T-cell (primary cell): ENCODE data around the gene SPSB4. TPM values are rescaled to one million over a fixed set of nuclear protein-coding genes. Genes with fewer than 3 reads are reported as not detected.

ENCODE experiments used
- ATAC-seq, 4 experiments: fragments of 200-7000 bp in 3 of 4; fragments of 150-1000 bp in 1 of 4; cut with Tn5 transposase; replicated peaks in 1 of 4; 1 replicate in 3 of 4; 2 replicates in 1 of 4; pipeline ENCODE4 v1.10.0; 2021; ENCODE audit warnings: moderate library complexity in 3 of 4, mild to moderate bottlenecking in 2 of 4, moderate number of reproducible peaks in 1 of 4
- CTCF ChIA-PET, 2 donors: fragments of 300-600 bp; sonication (Branson Sonifier 250); formaldehyde crosslinking; loops; one replicate each; lab custom pipeline; 2022; ENCODE audit warnings: antibody characterized with exemption in 2 of 2; lab: Charles Lee
- POLR2A ChIA-PET, 2 donors: fragments of 300-600 bp; sonication (Branson Sonifier 250); formaldehyde crosslinking; loops; one replicate each; lab custom pipeline; 2022; ENCODE audit warnings: antibody characterized with exemption in 2 of 2; lab: Charles Lee
- DNase-seq, 35 experiments: peaks; one replicate each; pipeline versions ENCODE4 v3.0.0 to v3.0.0-alpha.2; 2013 to 2023
- H3K27ac ChIP-seq: one replicate; pipeline ENCODE4 v1.5.1; 2013; ENCODE audit warnings: low read length
- H3K27me3 ChIP-seq, 2 experiments: replicated peaks in 1 of 2; 1 replicate in 1 of 2; 2 replicates in 1 of 2; pipeline versions ENCODE4 v1.6.1 to v1.7.0; 2013; ENCODE audit warnings: low read length in 1 of 2, mixed read lengths in 1 of 2; ENCODE audit not compliant: control insufficient read depth in 2 of 2, insufficient read depth in 2 of 2; ENCODE audit errors: extremely low read depth in 1 of 2
- H3K36me3 ChIP-seq, 2 donors: 1 replicate in 1 of 2; 2 replicates in 1 of 2; pipeline versions ENCODE4 v1.6.1 to v1.7.0; 2013; ENCODE audit warnings: low read length in 1 of 2; ENCODE audit not compliant: control insufficient read depth in 2 of 2, insufficient read depth in 1 of 2; ENCODE audit errors: extremely low read depth in 1 of 2
- H3K4me1 ChIP-seq, 2 experiments: 1 replicate in 1 of 2; 2 replicates in 1 of 2; pipeline versions ENCODE4 v1.6.1 to v1.7.0; 2013; ENCODE audit warnings: low read length in 2 of 2, mixed read lengths in 1 of 2; ENCODE audit not compliant: insufficient read depth in 2 of 2, control insufficient read depth in 1 of 2; ENCODE audit errors: extremely low read depth in 1 of 2
- H3K4me3 ChIP-seq, 2 donors: 1 replicate in 1 of 2; 2 replicates in 1 of 2; pipeline versions ENCODE4 v1.5.1 to v1.7.0; 2013; ENCODE audit warnings: mild to moderate bottlenecking in 2 of 2, low read length in 1 of 2, moderate library complexity in 1 of 2; ENCODE audit not compliant: control insufficient read depth in 1 of 2; ENCODE audit errors: extremely low read depth in 1 of 2
- H3K9me3 ChIP-seq: 2 replicates; pipeline ENCODE4 v1.7.0; 2013
- H3K27ac Mint-ChIP-seq, 2 donors: one replicate each; pipeline ENCODE4 v1.8.0; 2020 to 2021; ENCODE audit warnings: mild to moderate bottlenecking in 2 of 2, mixed read lengths in 2 of 2
- H3K27me3 Mint-ChIP-seq, 2 donors: one replicate each; pipeline ENCODE4 v1.8.0; 2021 to 2022; ENCODE audit warnings: mixed read lengths in 2 of 2
- H3K36me3 Mint-ChIP-seq: one replicate; pipeline ENCODE4 v1.8.0; 2021; ENCODE audit warnings: mixed read lengths
- H3K4me1 Mint-ChIP-seq, 3 donors: one replicate each; pipeline ENCODE4 v1.8.0; 2020 to 2022; ENCODE audit warnings: mixed read lengths in 3 of 3, mild to moderate bottlenecking in 1 of 3
- H3K4me3 Mint-ChIP-seq, 3 donors: one replicate each; pipeline ENCODE4 v1.8.0; 2020 to 2022; ENCODE audit warnings: mild to moderate bottlenecking in 3 of 3, mixed read lengths in 3 of 3, moderate library complexity in 3 of 3
- H3K9me3 Mint-ChIP-seq, 3 donors: one replicate each; pipeline ENCODE4 v1.8.0; 2020 to 2022; ENCODE audit warnings: mixed read lengths in 3 of 3
- WGBS: methylation state at CpG from one replicate; pipeline ENCODE4 v1.1.5; 2013; ENCODE audit warnings: missing lambda C conversion rate; ENCODE audit not compliant: insufficient coverage; 5-methylcytosine and 5-hydroxymethylcytosine counted together
- total RNA-seq, 35 experiments: library from RNA in 6 of 35; stranded (reverse) in 6 of 35; fragments of 120-200 nt in 1 of 35; gene quantifications; one replicate each; pipeline versions ENCODE4 v1.2.1 to v1.2.4 and lab custom pipeline; 2013 to 2026

The SPSB4 gene
- total RNA-seq, 5 donors from 2014 or later (not counting 1 experiment from before 2014, with no cell fraction given): not detected

DNA sequence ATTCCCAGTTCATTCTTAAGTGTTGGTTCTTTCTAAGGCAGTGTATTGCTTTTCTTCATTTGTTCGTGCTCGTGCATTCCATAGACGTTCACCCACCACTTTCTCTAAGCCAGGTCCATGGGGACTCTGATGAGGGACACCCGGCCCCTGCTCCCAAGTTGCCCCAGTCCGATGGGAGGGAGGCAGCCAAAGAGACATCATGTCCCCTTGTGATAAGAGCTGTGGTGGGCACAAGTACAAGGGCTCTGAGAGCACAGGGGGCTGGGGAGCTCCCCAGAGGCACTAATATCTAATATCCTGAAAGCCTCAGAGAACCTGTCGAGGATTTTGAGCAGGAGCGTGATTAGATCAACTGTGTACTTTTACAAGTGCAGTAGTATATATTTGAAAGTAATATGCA lies 6.3 kb downstream of the SPSB4 start:
- CTCF ChIA-PET: no interaction called here
- Histone ChIP-seq H3K4me1 (no peaks in the 10 kb centered on the region), H3K36me3 (no peaks in the 10 kb centered on the region), H3K27me3 (peaks cover 3 to 17% of the 10 kb centered on the region in 2 experiments), H3K27ac (no peak overlapping the region), H3K4me3 (no peak overlapping the region), H3K9me3 (no peaks in the 10 kb centered on the region)
- Mint-ChIP-seq H3K9me3 (no peaks in the 10 kb centered on the region), H3K27ac (no peak overlapping the region), H3K4me1 (peaks cover 0 to 1% (median 1%) of the 10 kb centered on the region in 3 donors), H3K4me3 (no peak overlapping the region), H3K27me3 (peaks cover 16 to 23% of the 10 kb centered on the region in 2 donors), H3K36me3 (no peaks in the 10 kb centered on the region)
- POLR2A ChIA-PET: no interaction called here
- no peak for DNase-seq
- no peak for ATAC-seq
- 83% methylated on average over 2 of the region's 7 CpGs for WGBS

DNA sequence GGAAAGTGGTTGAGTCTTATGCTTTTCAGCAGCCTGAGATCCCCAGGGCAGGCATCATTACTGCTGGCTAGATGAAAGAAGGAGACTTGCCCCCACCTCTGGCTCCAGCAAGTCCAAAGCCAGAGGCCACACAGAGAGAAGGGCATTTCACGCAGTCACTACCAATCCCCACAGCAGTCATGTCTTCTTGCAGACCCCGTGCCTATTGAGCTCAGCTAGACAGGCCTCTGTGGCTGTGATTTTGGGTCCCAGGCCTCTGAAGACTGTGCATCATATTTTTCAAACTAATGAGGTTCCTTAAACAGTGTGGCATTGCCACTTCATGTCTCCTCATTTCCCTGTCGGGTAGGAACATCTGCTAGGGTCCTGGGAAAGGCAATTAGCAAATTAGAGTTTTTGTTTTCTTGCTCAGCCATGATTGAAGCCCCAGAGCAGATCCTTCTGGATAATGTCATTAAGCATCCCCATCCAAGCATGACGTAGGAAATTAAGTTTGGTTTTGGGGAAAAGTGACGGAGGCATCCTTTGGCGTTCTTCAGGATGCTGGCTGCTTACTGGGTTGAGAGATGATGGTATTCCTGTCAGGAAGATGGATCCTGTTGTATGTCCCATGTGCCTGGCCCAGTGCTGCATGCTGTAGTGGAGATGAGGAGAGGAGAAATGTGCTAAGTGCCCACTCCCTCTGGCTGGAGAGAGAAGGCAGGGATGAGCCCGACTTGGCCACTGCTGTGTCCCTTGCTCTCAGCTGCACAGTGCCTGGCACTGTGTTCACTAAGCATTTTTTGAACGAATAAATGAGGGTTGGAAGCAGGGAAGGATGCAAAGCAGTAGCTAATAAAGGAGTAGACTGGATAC lies 7.0 kb downstream of the SPSB4 start:
- Mint-ChIP-seq H3K4me3 (no peak overlapping the region), H3K27ac (no peak overlapping the region), H3K4me1 (no peaks in the 10 kb centered on the region), H3K9me3 (no peaks in the 10 kb centered on the region), H3K27me3 (peaks cover 13 to 19% of the 10 kb centered on the region in 2 donors), H3K36me3 (no peaks in the 10 kb centered on the region)
- DNase-seq: no peak
- Histone ChIP-seq H3K4me1 (no peaks in the 10 kb centered on the region), H3K4me3 (no peak overlapping the region), H3K9me3 (no peaks in the 10 kb centered on the region), H3K27ac (no peak overlapping the region), H3K36me3 (no peaks in the 10 kb centered on the region), H3K27me3 (peaks cover 3 to 12% of the 10 kb centered on the region in 2 experiments)
- CTCF ChIA-PET: interaction anchor here in 1 of 2 donors (0.6 kb wide), 1 partner anchor 1443 kb away, joined by 3 read pairs; no protein-coding TSS in a partner anchor
- ATAC-seq: no peak
- POLR2A ChIA-PET: no interaction called here
- 80% methylated on average over 7 of the region's 8 CpGs for WGBS

DNA sequence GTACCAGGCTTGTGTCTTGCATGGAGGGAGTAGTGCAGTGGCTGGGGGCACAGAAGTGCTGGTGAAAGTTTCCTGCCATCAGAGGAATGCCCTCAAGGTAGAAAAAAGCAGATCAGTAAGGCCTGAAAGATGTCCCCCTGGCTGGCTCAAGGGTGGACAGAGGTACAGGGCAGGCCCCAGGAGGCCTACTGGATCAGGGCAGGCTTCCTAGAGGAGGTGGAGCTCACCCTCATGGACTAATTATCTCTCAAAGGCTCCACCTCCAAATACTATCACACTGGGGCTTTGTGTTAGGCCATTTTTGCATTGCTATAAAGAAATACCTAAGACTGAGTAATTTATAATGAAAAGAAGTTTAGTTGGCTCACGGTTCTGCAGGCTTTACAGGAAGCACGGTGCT lies 7.8 kb downstream of the SPSB4 start:
- ATAC-seq: no peak
- DNase-seq: no peak
- Mint-ChIP-seq H3K27me3 (peaks cover 5 to 15% of the 10 kb centered on the region in 2 donors), H3K9me3 (peaks cover 0 to 1% (median under 1%) of the 10 kb centered on the region in 3 donors), H3K4me3 (no peak overlapping the region), H3K4me1 (peaks cover 0 to 2% (median under 1%) of the 10 kb centered on the region in 3 donors), H3K36me3 (no peaks in the 10 kb centered on the region), H3K27ac (no peak overlapping the region)
- Histone ChIP-seq H3K27me3 (peaks cover 0 to 12% of the 10 kb centered on the region in 2 experiments), H3K9me3 (no peaks in the 10 kb centered on the region), H3K36me3 (no peaks in the 10 kb centered on the region), H3K4me1 (peaks cover 0 to 5% of the 10 kb centered on the region in 2 experiments), H3K4me3 (no peak overlapping the region), H3K27ac (no peak overlapping the region)
- CTCF ChIA-PET: interaction anchor here in 1 of 2 donors (0.6 kb wide), 1 partner anchor 1442 kb away, joined by 3 read pairs; no protein-coding TSS in a partner anchor
- 61% methylated on average over 2 of the region's 2 CpGs for whole genome bisulfite sequencing
- POLR2A ChIA-PET: no interaction called here

DNA sequence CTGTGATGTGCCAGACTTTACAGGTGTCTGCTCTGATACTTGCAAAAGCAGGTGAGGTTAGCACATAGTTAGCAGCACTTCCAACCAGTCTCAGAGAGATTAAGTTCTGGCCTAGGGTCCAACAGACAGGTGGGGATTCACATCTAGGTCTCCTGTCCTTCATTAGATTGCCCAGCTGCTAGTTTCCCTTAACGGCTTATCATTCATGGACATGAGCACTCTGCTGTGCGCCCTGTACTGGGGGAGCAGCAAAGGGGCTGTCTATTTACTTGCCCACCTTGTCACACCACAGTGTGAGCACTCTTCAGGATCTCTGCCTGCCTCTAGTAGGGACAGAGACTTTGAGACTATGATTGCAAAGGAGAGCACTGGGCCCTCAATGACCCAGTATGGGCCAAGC lies 8.7 kb downstream of the SPSB4 start:
- H3K36me3 Mint-ChIP-seq: no peaks in the 10 kb centered on the region
- POLR2A ChIA-PET: no interaction called here
- 100% methylated on average over 1 of the region's 2 CpGs for WGBS

DNA sequence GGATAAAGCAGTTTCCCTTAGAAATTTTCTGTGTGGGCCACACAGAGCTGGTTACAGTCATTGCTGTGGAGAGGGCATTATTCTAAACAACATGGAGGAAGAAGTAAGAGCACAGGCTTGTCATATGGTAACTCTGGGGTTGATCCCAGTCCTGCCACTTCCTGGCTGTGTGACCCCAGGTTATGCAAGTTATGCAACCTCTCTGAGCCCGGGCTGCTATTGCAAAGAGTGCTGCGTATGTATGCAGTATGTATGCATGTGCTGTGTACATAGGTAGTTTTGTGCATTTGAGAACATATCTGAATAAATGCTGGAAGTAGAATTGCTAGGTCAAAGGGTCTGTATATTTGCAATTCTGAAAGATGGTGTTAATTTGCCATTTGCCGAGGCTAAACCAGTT lies 9.2 kb downstream of the SPSB4 start:
- Mint-ChIP-seq H3K27me3 (peaks cover 0 to 10% of the 10 kb centered on the region in 2 donors), H3K36me3 (no peaks in the 10 kb centered on the region), H3K4me1 (peaks cover 0 to 6% (median 3%) of the 10 kb centered on the region in 3 donors), H3K27ac (no peak overlapping the region), H3K4me3 (no peak overlapping the region), H3K9me3 (peaks cover 0 to 5% (median 4%) of the 10 kb centered on the region in 3 donors)
- no peak overlapping the region for H3K27ac ChIP-seq
- peaks cover 0 to 6% of the 10 kb centered on the region in 2 experiments for H3K4me1 ChIP-seq
- H3K9me3 ChIP-seq: no peaks in the 10 kb centered on the region
- POLR2A ChIA-PET: no interaction called here
- H3K4me3 ChIP-seq: no peak overlapping the region
- peaks cover 0 to 7% of the 10 kb centered on the region in 2 experiments for H3K27me3 ChIP-seq
- ATAC-seq: no peak
- DNase-seq: no peak
- WGBS: 88% methylated on average over 2 of the region's 3 CpGs
- no peaks in the 10 kb centered on the region for H3K36me3 ChIP-seq
- CTCF ChIA-PET: no interaction called here

More for the DNA sequence above, 8.7 kb downstream of the SPSB4 start:
- CTCF ChIA-PET: no interaction called here
- Mint-ChIP-seq H3K9me3 (peaks cover 0 to 5% (median 4%) of the 10 kb centered on the region in 3 donors), H3K4me3 (no peak overlapping the region), H3K27ac (no peak overlapping the region), H3K4me1 (peaks cover 0 to 6% (median 3%) of the 10 kb centered on the region in 3 donors), H3K27me3 (peaks cover 0 to 15% of the 10 kb centered on the region in 2 donors)
- H3K27me3 ChIP-seq: peaks cover 0 to 12% of the 10 kb centered on the region in 2 experiments
- H3K9me3 ChIP-seq: no peaks in the 10 kb centered on the region
- H3K36me3 ChIP-seq: no peaks in the 10 kb centered on the region
- H3K4me3 ChIP-seq: no peak overlapping the region
- ATAC-seq (no peak), DNase-seq (no peak)
- H3K27ac ChIP-seq: no peak overlapping the region
- H3K4me1 ChIP-seq: peaks cover 0 to 6% of the 10 kb centered on the region in 2 experiments

DNA sequence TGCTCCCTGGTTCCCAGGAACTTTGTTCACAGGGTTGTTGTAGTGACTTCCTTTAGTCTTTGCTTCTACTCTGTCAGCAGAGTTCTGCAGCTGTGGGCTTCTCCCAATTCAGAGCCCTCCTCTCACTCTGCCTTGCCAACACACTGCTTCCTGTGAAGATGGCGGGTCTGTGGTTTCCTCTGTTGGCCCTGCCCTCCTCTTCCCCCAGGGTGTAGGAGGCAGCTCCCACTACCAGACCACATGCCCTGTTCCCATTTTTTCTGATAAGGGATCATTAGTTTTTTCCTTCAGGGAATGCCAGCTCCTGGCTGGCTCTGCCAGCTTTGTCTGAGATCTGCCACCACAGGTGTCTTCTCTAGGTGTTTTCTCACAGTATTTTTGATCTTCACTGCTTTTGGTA lies 12.7 kb downstream of the SPSB4 start:
- peaks cover 0 to 6% of the 10 kb centered on the region in 2 experiments for H3K4me1 ChIP-seq
- POLR2A ChIA-PET: no interaction called here
- WGBS: 0% methylated on average over 1 of the region's 1 CpG
- ATAC-seq: no peak
- Mint-ChIP-seq H3K4me1 (peaks cover 0 to 6% (median 3%) of the 10 kb centered on the region in 3 donors), H3K36me3 (no peaks in the 10 kb centered on the region), H3K4me3 (no peak overlapping the region), H3K9me3 (peaks cover 0 to 5% (median 4%) of the 10 kb centered on the region in 3 donors), H3K27ac (no peak overlapping the region), H3K27me3 (peaks cover 0 to 3% of the 10 kb centered on the region in 2 donors)
- CTCF ChIA-PET: no interaction called here
- H3K36me3 ChIP-seq: no peaks in the 10 kb centered on the region
- H3K9me3 ChIP-seq: no peaks in the 10 kb centered on the region
- H3K27me3 ChIP-seq: no peaks in the 10 kb centered on the region
- H3K27ac ChIP-seq: no peak overlapping the region
- no peak for DNase-seq
- no peak overlapping the region for H3K4me3 ChIP-seq
